H1 (cell line): ENCODE measurements around the gene TIMM8B. TPM values are rescaled to one million over a fixed set of nuclear protein-coding genes. Genes with fewer than 3 reads are reported as not detected.

Experiments used
- ATF2 ChIP-seq: IDR thresholded peaks from 2 replicates; pipeline ENCODE4 v1.6.1; 2012; ENCODE audit warnings: low read length, inconsistent platforms
- CHD7 ChIP-seq: fragments of 300-600 bp; sonication (generic); IDR thresholded peaks from 2 replicates; pipeline ENCODE4 v1.7.1; 2012; ENCODE audit warnings: low read length, moderate library complexity, mild to moderate bottlenecking, inconsistent platforms; ENCODE audit not compliant: insufficient replicate concordance
- FOSL1 ChIP-seq: IDR thresholded peaks from 2 replicates; pipeline ENCODE4 v1.6.1; 2011; ENCODE audit warnings: mild to moderate bottlenecking, low read depth, low read length, moderate library complexity; ENCODE audit not compliant: insufficient read depth
- GTF2F1 ChIP-seq: IDR thresholded peaks from 2 replicates; pipeline ENCODE4 v1.6.1; 2012; ENCODE audit warnings: low read depth, low read length, improper control_type of control experiment, borderline replicate concordance
- KDM4A ChIP-seq: IDR thresholded peaks from one replicate; pipeline ENCODE4 v1.7.1; 2012; ENCODE audit warnings: low read depth, mild to moderate bottlenecking, moderate library complexity, low read length, inconsistent platforms; ENCODE audit not compliant: severe bottlenecking
- RBBP5 ChIP-seq: IDR thresholded peaks from 2 replicates; pipeline ENCODE4 v1.7.1; 2012; ENCODE audit warnings: low read depth, mild to moderate bottlenecking, inconsistent platforms, low read length, moderate library complexity, borderline replicate concordance
- TBP ChIP-seq: IDR thresholded peaks from 2 replicates; pipeline ENCODE4 v1.6.1; 2011; ENCODE audit warnings: low read depth, low read length, improper control_type of control experiment
- polyA plus RNA-seq, 7 experiments: library from polyadenylated mRNA; depleted of rRNA in 3 of 7; stranded (reverse) in 5 of 7; unstranded in 2 of 7; fragments of >200 nt in 5 of 7; fragments of 200-250 nt in 2 of 7; gene quantifications; 1 replicate in 5 of 7; 2 replicates in 1 of 7; 4 replicates in 1 of 7; pipeline versions ENCODE4 v1.2.1 to v1.2.3, GENCODE V29; 2011 to 2013; ENCODE audit warnings: missing spikeins in 2 of 7, mixed read lengths in 2 of 7
- total RNA-seq: library from RNA; stranded (reverse); fragmentation: NEBNext Ultra II Directional; extraction: Animal tissue kit (Norgen Biotek cat#: 25700); gene quantifications from 2 replicates; pipeline ENCODE4 v1.2.1, GENCODE V29; 2021

Gene TIMM8B
- total and polyA plus RNA-seq, 2 of the 8 experiments (the other 6 are each of a cell fraction or from before 2014, with no cell fraction given) = 93.7 to 143 TPM

- no peak for TF ChIP-seq CHD7
- 0 out of 2 replicates have a peak, but pooled peaks have one; percentile 76 for TF ChIP-seq RBBP5
- peak; percentile 62; the same call in 1 of the 2 replicates for TF ChIP-seq ATF2
- TF ChIP-seq TBP = peak; percentile 71; the same call in 1 of the 2 replicates
- TF ChIP-seq KDM4A = peak; percentile 98
- TF ChIP-seq FOSL1 = no peak
- no peak for TF ChIP-seq GTF2F1
Observed at GRCh38 chr11:112073941-112074811, 12.4 kb downstream of the TIMM8B start, which contains the start of the genes NKAPD1 and PIH1D2 (continued).
